ENCODE data around the gene ADCY6. TPM values are rescaled to one million over a fixed set of nuclear protein-coding genes. Genes with fewer than 3 reads are reported as not detected.

ADCY6 gene
- total RNA-seq (100 to 1,000 TPM in 1 of 4 donors, 10 to 100 TPM in 3; 75.0 to 125 (median 96.6) TPM), polyA plus RNA-seq (51.4 TPM)
- long read RNA-seq, donor 1, full-length matches to known transcripts = 10 of 145 reads
- long read RNA-seq, donor 1, partial matches to known transcripts = 52 of 145 reads
- long read RNA-seq, donor 1, other reads (novel, unspliced or antisense) = 83 of 145 reads
- long read RNA-seq, donor 2, full-length matches to known transcripts = 7 of 71 reads
- long read RNA-seq, donor 2, partial matches to known transcripts = 30 of 71 reads
- long read RNA-seq, donor 2, other reads (novel, unspliced or antisense) = 34 of 71 reads
- long read RNA-seq, donor 3, full-length matches to known transcripts = 10 of 160 reads
- long read RNA-seq, donor 3, partial matches to known transcripts = 127 of 160 reads
- long read RNA-seq, donor 3, other reads (novel, unspliced or antisense) = 23 of 160 reads
- long read RNA-seq, donor 4, full-length matches to known transcripts = 2 of 101 reads
- long read RNA-seq, donor 4, partial matches to known transcripts = 36 of 101 reads
- long read RNA-seq, donor 4, other reads (novel, unspliced or antisense) = 63 of 101 reads

- Histone ChIP-seq H3K4me1 (ENCODE audit: control insufficient read depth, insufficient read depth, low read length) (peaks cover 7% of the 10 kb centered on the region), H3K4me3 (ENCODE audit: low read length) (peak within 1 kb of the TSS; percentile 99), H3K9me3 (ENCODE audit: control insufficient read depth, low read length) (no peaks in the 10 kb centered on the region), H3K27me3 (ENCODE audit: control insufficient read depth, insufficient read depth) (no peaks in the 10 kb centered on the region), H3K27ac (ENCODE audit: low read length) (peak within 1 kb of the TSS; percentile 94)
- ATAC-seq (peak; percentile 86 to 87), DNase-seq (peak; percentile 85 to 94 (median 94))
- intact Hi-C loops (cut with DNase I) = no loop called here
- under 1% methylated on average over 86 of the region's 86 CpGs for WGBS
Measured at GRCh38 chr12:48788854-48789775, at the start of gene ADCY6. Gene ADCY6, minus strand, starts transcription at chr12:48789089. Its CDS starts 5,655 bp downstream, at chr12:48783434.

GRCh38 chr12:48838048-48838447, 49.2 kb upstream of the ADCY6 start:
- no peaks in the 10 kb centered on the region for H3K4me1 ChIP-seq (ENCODE audit: control insufficient read depth, insufficient read depth, low read length)
- H3K27me3 ChIP-seq (ENCODE audit: control insufficient read depth, insufficient read depth) = no peaks in the 10 kb centered on the region
- 91% methylated on average over 4 of the region's 4 CpGs for WGBS
- H3K27ac ChIP-seq (ENCODE audit: low read length) = no peak overlapping the region
- peak in 1 of 3 donors; percentile 4 for DNase-seq
- H3K4me3 ChIP-seq (ENCODE audit: low read length) = no peak overlapping the region
- intact Hi-C loops (cut with DNase I) = no loop called here
- no peak for ATAC-seq
- no peaks in the 10 kb centered on the region for H3K9me3 ChIP-seq (ENCODE audit: control insufficient read depth, low read length)

GRCh38 chr12:48832321-48833060, 43.6 kb upstream of the ADCY6 start:
- 86% methylated on average over 12 of the region's 12 CpGs for WGBS
- Histone ChIP-seq H3K27me3 (ENCODE audit: control insufficient read depth, insufficient read depth) (no peaks in the 10 kb centered on the region), H3K4me3 (ENCODE audit: low read length) (no peak overlapping the region), H3K4me1 (ENCODE audit: control insufficient read depth, insufficient read depth, low read length) (no peaks in the 10 kb centered on the region), H3K27ac (ENCODE audit: low read length) (no peak overlapping the region), H3K9me3 (ENCODE audit: control insufficient read depth, low read length) (no peaks in the 10 kb centered on the region)
- DNase-seq (no peak), ATAC-seq (no peak)
- intact Hi-C loops (cut with DNase I) = no loop called here

- H3K9me3 ChIP-seq (ENCODE audit: control insufficient read depth, low read length) = no peaks in the 10 kb centered on the region
- H3K27ac ChIP-seq (ENCODE audit: low read length) = no peak overlapping the region
- DNase-seq (no peak), ATAC-seq (no peak)
- no peak overlapping the region for H3K4me3 ChIP-seq (ENCODE audit: low read length)
- no peaks in the 10 kb centered on the region for H3K4me1 ChIP-seq (ENCODE audit: control insufficient read depth, insufficient read depth, low read length)
- H3K27me3 ChIP-seq (ENCODE audit: control insufficient read depth, insufficient read depth) = no peaks in the 10 kb centered on the region
- 89% methylated on average over 6 of the region's 6 CpGs for WGBS
- intact Hi-C loops (cut with DNase I) = no loop called here
Measured at GRCh38 chr12:48831257-48831656, 42.4 kb upstream of the ADCY6 start.

- Histone ChIP-seq H3K4me3 (ENCODE audit: low read length) (no peak overlapping the region), H3K9me3 (ENCODE audit: control insufficient read depth, low read length) (no peaks in the 10 kb centered on the region), H3K4me1 (ENCODE audit: control insufficient read depth, insufficient read depth, low read length) (no peaks in the 10 kb centered on the region), H3K27ac (ENCODE audit: low read length) (no peak overlapping the region), H3K27me3 (ENCODE audit: control insufficient read depth, insufficient read depth) (no peaks in the 10 kb centered on the region)
- ATAC-seq (no peak), DNase-seq (no peak)
- WGBS = 88% methylated on average over 16 of the region's 16 CpGs
- intact Hi-C loops (cut with DNase I) = no loop called here
Measured at GRCh38 chr12:48828841-48829575, 40.1 kb upstream of the ADCY6 start.

GRCh38 chr12:48828293-48828692, 39.4 kb upstream of the ADCY6 start:
- DNase-seq = no peak
- intact Hi-C loops (cut with DNase I) = no loop called here
- no peak for ATAC-seq
- no peak overlapping the region for H3K27ac ChIP-seq (ENCODE audit: low read length)
- no peak overlapping the region for H3K4me3 ChIP-seq (ENCODE audit: low read length)
- no peaks in the 10 kb centered on the region for H3K9me3 ChIP-seq (ENCODE audit: control insufficient read depth, low read length)
- no peaks in the 10 kb centered on the region for H3K27me3 ChIP-seq (ENCODE audit: control insufficient read depth, insufficient read depth)
- 47% methylated on average over 2 of the region's 2 CpGs for WGBS
- H3K4me1 ChIP-seq (ENCODE audit: control insufficient read depth, insufficient read depth, low read length) = no peaks in the 10 kb centered on the region

- no peak for DNase-seq
- Histone ChIP-seq H3K27me3 (ENCODE audit: control insufficient read depth, insufficient read depth) (no peaks in the 10 kb centered on the region), H3K4me1 (ENCODE audit: control insufficient read depth, insufficient read depth, low read length) (no peaks in the 10 kb centered on the region), H3K27ac (ENCODE audit: low read length) (no peak overlapping the region), H3K9me3 (ENCODE audit: control insufficient read depth, low read length) (no peaks in the 10 kb centered on the region), H3K4me3 (ENCODE audit: low read length) (no peak overlapping the region)
- 93% methylated on average over 17 of the region's 17 CpGs for WGBS
- no peak for ATAC-seq
- intact Hi-C loops (cut with DNase I) = no loop called here
Measured at GRCh38 chr12:48827513-48828096, 38.7 kb upstream of the ADCY6 start.

GRCh38 chr12:48827026-48827425, 38.1 kb upstream of the ADCY6 start:
- H3K4me3 ChIP-seq (ENCODE audit: low read length) = no peak overlapping the region
- intact Hi-C loops (cut with DNase I) = no loop called here
- no peaks in the 10 kb centered on the region for H3K9me3 ChIP-seq (ENCODE audit: control insufficient read depth, low read length)
- no peaks in the 10 kb centered on the region for H3K4me1 ChIP-seq (ENCODE audit: control insufficient read depth, insufficient read depth, low read length)
- no peak for ATAC-seq
- no peak for DNase-seq
- no peak overlapping the region for H3K27ac ChIP-seq (ENCODE audit: low read length)
- 85% methylated on average over 8 of the region's 8 CpGs for WGBS
- H3K27me3 ChIP-seq (ENCODE audit: control insufficient read depth, insufficient read depth) = no peaks in the 10 kb centered on the region

GRCh38 chr12:48826209-48826855, 37.4 kb upstream of the ADCY6 start:
- Histone ChIP-seq H3K4me3 (ENCODE audit: low read length) (no peak overlapping the region), H3K27ac (ENCODE audit: low read length) (no peak overlapping the region), H3K9me3 (ENCODE audit: control insufficient read depth, low read length) (no peaks in the 10 kb centered on the region), H3K27me3 (ENCODE audit: control insufficient read depth, insufficient read depth) (no peaks in the 10 kb centered on the region), H3K4me1 (ENCODE audit: control insufficient read depth, insufficient read depth, low read length) (no peaks in the 10 kb centered on the region)
- intact Hi-C loops (cut with DNase I) = no loop called here
- no peak for DNase-seq
- no peak for ATAC-seq
- WGBS = 80% methylated on average over 15 of the region's 15 CpGs
